Astrocyte (in vitro differentiated cells and primary cell): ENCODE measurements around the gene TRAFD1.

Experiments used
- CTCF ChIP-seq: IDR thresholded peaks from 2 replicates; pipeline ENCODE4 v1.5.1; 2011; ENCODE audit warnings: low read depth, mild to moderate bottlenecking, inconsistent platforms, low read length, moderate library complexity; ENCODE audit not compliant: insufficient read depth
- EZH2 ChIP-seq: IDR thresholded peaks from 2 replicates; pipeline ENCODE4 v1.6.1; 2012; ENCODE audit warnings: mild to moderate bottlenecking, low read length, inconsistent platforms; ENCODE audit not compliant: insufficient read depth

DNA sequence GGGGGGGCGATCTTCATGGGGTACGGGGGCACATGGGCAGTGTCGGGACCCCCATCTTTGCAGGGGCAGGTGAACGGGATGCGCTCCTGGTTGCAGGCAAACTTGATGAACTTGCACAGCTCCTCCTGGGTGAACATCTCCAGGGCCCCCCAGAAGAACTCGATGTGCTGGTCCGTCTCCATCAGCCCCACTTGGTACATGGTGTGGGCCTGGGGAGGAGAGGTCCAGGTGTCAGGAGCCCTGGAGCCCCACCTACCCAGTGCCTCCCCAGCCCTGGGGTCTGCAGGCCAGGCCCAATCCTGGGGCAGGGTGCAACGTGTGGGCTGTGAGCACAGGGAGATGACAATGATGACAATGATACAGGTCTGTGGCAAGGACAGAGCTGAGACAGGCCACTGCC, 37.7 kb downstream of the TRAFD1 start:
- TF ChIP-seq CTCF (no peak), EZH2 (no peak)
